K562 (cell line): ENCODE results near the gene SIX6. TPM values are rescaled to one million over a fixed set of nuclear protein-coding genes. Genes with fewer than 3 reads are reported as not detected.

Experiments used
- ATAC-seq: fragments of 200-7000 bp; cut with Tn5 transposase; 3 replicates; pipeline ENCODE4 v1.9.1; 2020; ENCODE audit warnings: moderate library complexity
- BruUV-seq: library from RNA; stranded (reverse); fragments of 400-500 nt; replicated peaks from 2 replicates; lab custom pipeline; 2021; lab: Mats Ljungman, UMichigan
- CTCF ChIA-PET: fragments of 300-600 bp; formaldehyde crosslinking; extraction: SDS; loops from one replicate; lab custom pipeline; 2021; ENCODE audit warnings: low intra/inter-chr PET ratio; lab: Yijun Ruan, JAX
- POLR2A ChIA-PET: fragments of 300-600, 350-650 bp; sonication (Branson Sonifier 250); formaldehyde crosslinking; extraction: SDS; loops from one replicate; lab custom pipeline; 2021; ENCODE audit warnings: antibody characterized with exemption, inconsistent platforms; lab: Yijun Ruan, JAX
- DNase-seq, 4 experiments: peaks; one replicate each; pipeline versions ENCODE4 v3.0.0 to v3.0.0-alpha.2; 2011 to 2018; ENCODE audit warnings: low spot score in 3 of 4, mixed read lengths in 3 of 4; ENCODE audit errors: extremely low read depth in 1 of 4
- FAIRE-seq: peaks from 2 replicates; lab custom pipeline; 2011; peaks lifted over from hg19 to GRCh38; lab: Jason Lieb, UNC
- H2AFZ ChIP-seq: 2 replicates; pipeline ENCODE4 v1.6.0; 2011; ENCODE audit warnings: low read depth, low read length, control low read depth, inconsistent platforms
- H3K27ac ChIP-seq: fragments of 200-600 bp; 3 replicates; pipeline ENCODE4 v1.8.0; 2011; ENCODE audit warnings: low read depth, mild to moderate bottlenecking, control low read depth, inconsistent platforms, low read length, moderate library complexity, mixed read lengths; ENCODE audit errors: extremely low read depth
- H3K27me3 ChIP-seq, 2 experiments: fragments of 300-600 bp in 1 of 2; 2 replicates in 1 of 2; 3 replicates in 1 of 2; pipeline versions ENCODE4 v1.6.0 to v1.8.0; 2011; ENCODE audit warnings: inconsistent platforms in 2 of 2, low read length in 2 of 2, mild to moderate bottlenecking in 1 of 2, mixed read lengths in 1 of 2, moderate library complexity in 1 of 2; ENCODE audit not compliant: control insufficient read depth in 2 of 2, insufficient read depth in 2 of 2
- H3K36me3 ChIP-seq: fragments of 300-600 bp; 3 replicates; pipeline ENCODE4 v1.8.0; 2011; ENCODE audit warnings: mild to moderate bottlenecking, low read length, inconsistent platforms; ENCODE audit not compliant: control insufficient read depth, insufficient read depth
- H3K4me1 ChIP-seq, 2 experiments: fragments of 200-600 bp in 1 of 2; replicated peaks in 1 of 2; 2 replicates in 1 of 2; 3 replicates in 1 of 2; pipeline versions ENCODE4 v1.5.1 to v1.8.0; 2011; ENCODE audit warnings: inconsistent platforms in 2 of 2, low read length in 2 of 2, mild to moderate bottlenecking in 1 of 2, mixed read lengths in 1 of 2, moderate library complexity in 1 of 2; ENCODE audit not compliant: control insufficient read depth in 2 of 2, insufficient read depth in 2 of 2
- H3K4me2 ChIP-seq: 2 replicates; pipeline ENCODE4 v1.6.1; 2011; ENCODE audit warnings: low read length, control low read depth, inconsistent platforms, mixed read lengths; ENCODE audit not compliant: insufficient read depth
- H3K4me3 ChIP-seq: fragments of 200-600 bp; sonication (generic), shearing (Covaris generic); 2 replicates; pipeline ENCODE4 v1.5.1; 2016; ENCODE audit warnings: control low read depth, inconsistent platforms
- H3K79me2 ChIP-seq: fragments of 200-600 bp; 3 replicates; pipeline ENCODE4 v1.8.0; 2011; ENCODE audit warnings: low read length, inconsistent platforms; ENCODE audit not compliant: control insufficient read depth, insufficient read depth
- H3K9ac ChIP-seq, 2 experiments: 2 replicates each; pipeline versions ENCODE4 v1.6.0 to v1.6.1; 2011; ENCODE audit warnings: low read depth in 2 of 2, low read length in 2 of 2, control low read depth in 1 of 2, inconsistent platforms in 1 of 2, mild to moderate bottlenecking in 1 of 2, mixed read lengths in 1 of 2; ENCODE audit not compliant: insufficient read depth in 1 of 2
- H3K9me1 ChIP-seq: one replicate; pipeline ENCODE4 v1.6.0; 2011; ENCODE audit warnings: inconsistent platforms, mild to moderate bottlenecking, low read length, moderate library complexity; ENCODE audit not compliant: control insufficient read depth, insufficient read depth
- H3K9me3 ChIP-seq: replicated peaks from 2 replicates; pipeline ENCODE4 v1.5.1; 2011; ENCODE audit warnings: low read depth, low read length, inconsistent platforms; ENCODE audit not compliant: control insufficient read depth, insufficient read depth
- H4K20me1 ChIP-seq: replicated peaks from 2 replicates; pipeline ENCODE4 v1.6.1; 2011; ENCODE audit warnings: low read length, inconsistent platforms, mixed read lengths; ENCODE audit not compliant: control insufficient read depth, insufficient read depth
- CCAR2 ChIP-seq: fragments of 200-400 bp; formaldehyde crosslinking; IDR thresholded peaks from 2 replicates; pipeline ENCODE4 v1.6.1; 2017; ENCODE audit warnings: mild to moderate bottlenecking, low read depth, low read length
- CSDE1 ChIP-seq, 2 experiments: fragments of 450-650 bp; IDR thresholded peaks; 2 replicates each; pipeline ENCODE4 v1.6.1; 2016; ENCODE audit warnings: mild to moderate bottlenecking in 1 of 2
- HNRNPH1 ChIP-seq: fragments of 200-400 bp; formaldehyde crosslinking; optimal IDR thresholded peaks from 2 replicates; pipeline ENCODE3; 2017; ENCODE audit warnings: low read depth, mild to moderate bottlenecking, low read length, moderate library complexity
- MAFK ChIP-seq: IDR thresholded peaks from 2 replicates; pipeline ENCODE4 v1.6.1; 2011; ENCODE audit warnings: low read length, improper control_type of control experiment
- PYGO2 ChIP-seq: fragments of 450-650 bp; IDR thresholded peaks from 2 replicates; pipeline ENCODE4 v1.6.1; 2016; ENCODE audit warnings: mild to moderate bottlenecking, missing genetic modification characterization, moderate library complexity, missing compliant biosample characterization
- SIN3A ChIP-seq, 2 experiments: fragments of 150-350 bp in 1 of 2; IDR thresholded peaks; 2 replicates each; pipeline ENCODE4 v1.6.1; 2011 to 2016; ENCODE audit warnings: borderline replicate concordance in 2 of 2, low read depth in 2 of 2, low read length in 2 of 2, mild to moderate bottlenecking in 2 of 2, moderate library complexity in 2 of 2; ENCODE audit not compliant: control insufficient read depth in 1 of 2
- SMARCC2 ChIP-seq: fragments of 450-650 bp; IDR thresholded peaks from 2 replicates; pipeline ENCODE4 v1.6.1; 2017; ENCODE audit warnings: antibody characterized with exemption, moderate library complexity, mild to moderate bottlenecking, low read depth
- SUPT5H ChIP-seq: fragments of 450-650 bp; IDR thresholded peaks from 2 replicates; pipeline ENCODE4 v1.6.1; 2016
- TAF1 ChIP-seq: IDR thresholded peaks from 2 replicates; pipeline ENCODE4 v1.6.1; 2011; ENCODE audit warnings: mild to moderate bottlenecking, low read length, moderate library complexity; ENCODE audit not compliant: insufficient read depth, control insufficient read depth, severe bottlenecking; ENCODE audit errors: extremely low read depth
- ZNF212 ChIP-seq: fragments of 450-650 bp; formaldehyde crosslinking; IDR thresholded peaks from 2 replicates; pipeline ENCODE4 v1.4.0; 2020; ENCODE audit warnings: mild to moderate bottlenecking
- ZNF79 ChIP-seq: fragments of 250-450 bp; sonication (Bioruptor Pico); IDR thresholded peaks from 2 replicates; pipeline ENCODE4 v1.4.0; 2020; ENCODE audit warnings: low read depth, mild to moderate bottlenecking, moderate library complexity
- in situ Hi-C: fragments of 300-500 bp; cut with MboI; formaldehyde crosslinking; loops from 4 replicates; pipeline ENCODE4 v1.15.0; 2018; ENCODE audit warnings: inconsistent platforms, mixed read lengths
- intact Hi-C: fragments of 100-400 bp; cut with micrococcal nuclease; formaldehyde crosslinking; loops from 2 replicates; pipeline ENCODE4 v1.14.2; 2022
- polyA plus RNA-seq, 8 experiments: library from polyadenylated mRNA; depleted of rRNA in 4 of 8; stranded (reverse) in 5 of 8; unstranded in 3 of 8; fragments of >200 nt; fragmentation: Nextera tagmentation in 2 of 8; fragmentation: Illumina TruSeq in 1 of 8; extraction: Ambion mirVana in 2 of 8; extraction: Trizol in 1 of 8; gene quantifications; 2 replicates each; pipeline versions ENCODE4 v1.2.1 to v1.2.3, GENCODE V29; 2011 to 2014; ENCODE audit warnings: inconsistent platforms in 1 of 8, missing spikeins in 1 of 8
- total RNA-seq, 7 experiments: library from RNA; depleted of rRNA in 6 of 7; stranded (reverse); fragments of >200 nt in 6 of 7; fragmentation: Illumina TruSeq in 2 of 7; extraction: Trizol in 2 of 7; gene quantifications; 2 replicates each; pipeline versions ENCODE4 v1.2.1 to v1.2.3, GENCODE V29; 2011 to 2021; ENCODE audit warnings: low replicate concordance in 1 of 7
- TF ChIP-seq, protein P1 (sequence below): fragments of 450-650 bp; IDR thresholded peaks from 2 replicates; pipeline ENCODE4 v1.6.1; 2016; ENCODE audit warnings: borderline replicate concordance
- TF ChIP-seq, protein P2 (sequence below), 2 experiments: fragments of 250-450 bp in 1 of 2; fragments of 450-650 bp in 1 of 2; sonication (Bioruptor Pico) in 1 of 2; IDR thresholded peaks; 2 replicates each; pipeline versions ENCODE4 v1.6.1 to v1.8.0; 2016 to 2021; ENCODE audit warnings: mild to moderate bottlenecking in 2 of 2, moderate library complexity in 2 of 2, missing compliant biosample characterization in 1 of 2, missing genetic modification characterization in 1 of 2
- TF ChIP-seq, protein P3 (sequence below): fragments of 150-350 bp; conservative IDR thresholded peaks from 2 replicates; pipeline ENCODE4 v1.6.1; 2014; ENCODE audit warnings: low read length

SIX6 gene
- total and polyA plus RNA-seq, 9 of the 15 experiments (the other 6 are each of a cell fraction or from before 2014, with no cell fraction given) = not detected

DNA sequence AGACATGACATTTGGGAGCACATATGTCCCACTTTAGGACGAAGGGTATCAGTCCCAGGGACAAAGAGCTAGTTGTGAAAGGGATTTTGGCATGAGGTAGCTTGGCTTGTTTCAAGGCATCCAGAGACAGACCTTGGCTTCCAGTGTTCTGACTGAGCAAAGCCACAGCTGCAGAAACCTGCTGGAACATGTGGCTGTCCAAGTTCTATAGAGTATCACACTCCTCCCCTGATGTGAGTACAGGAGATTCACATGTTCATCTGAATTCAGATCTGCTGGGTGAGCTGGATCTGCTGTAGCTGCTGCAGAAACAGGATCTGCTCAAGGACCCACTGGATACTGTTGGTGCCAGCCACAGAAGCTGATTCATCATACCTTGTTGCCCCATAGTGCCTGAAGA, 13.0 kb upstream of the SIX6 start (continued):
- TF ChIP-seq, protein P1, sequence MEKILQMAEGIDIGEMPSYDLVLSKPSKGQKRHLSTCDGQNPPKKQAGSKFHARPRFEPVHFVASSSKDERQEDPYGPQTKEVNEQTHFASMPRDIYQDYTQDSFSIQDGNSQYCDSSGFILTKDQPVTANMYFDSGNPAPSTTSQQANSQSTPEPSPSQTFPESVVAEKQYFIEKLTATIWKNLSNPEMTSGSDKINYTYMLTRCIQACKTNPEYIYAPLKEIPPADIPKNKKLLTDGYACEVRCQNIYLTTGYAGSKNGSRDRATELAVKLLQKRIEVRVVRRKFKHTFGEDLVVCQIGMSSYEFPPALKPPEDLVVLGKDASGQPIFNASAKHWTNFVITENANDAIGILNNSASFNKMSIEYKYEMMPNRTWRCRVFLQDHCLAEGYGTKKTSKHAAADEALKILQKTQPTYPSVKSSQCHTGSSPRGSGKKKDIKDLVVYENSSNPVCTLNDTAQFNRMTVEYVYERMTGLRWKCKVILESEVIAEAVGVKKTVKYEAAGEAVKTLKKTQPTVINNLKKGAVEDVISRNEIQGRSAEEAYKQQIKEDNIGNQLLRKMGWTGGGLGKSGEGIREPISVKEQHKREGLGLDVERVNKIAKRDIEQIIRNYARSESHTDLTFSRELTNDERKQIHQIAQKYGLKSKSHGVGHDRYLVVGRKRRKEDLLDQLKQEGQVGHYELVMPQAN = no peak

DNA sequence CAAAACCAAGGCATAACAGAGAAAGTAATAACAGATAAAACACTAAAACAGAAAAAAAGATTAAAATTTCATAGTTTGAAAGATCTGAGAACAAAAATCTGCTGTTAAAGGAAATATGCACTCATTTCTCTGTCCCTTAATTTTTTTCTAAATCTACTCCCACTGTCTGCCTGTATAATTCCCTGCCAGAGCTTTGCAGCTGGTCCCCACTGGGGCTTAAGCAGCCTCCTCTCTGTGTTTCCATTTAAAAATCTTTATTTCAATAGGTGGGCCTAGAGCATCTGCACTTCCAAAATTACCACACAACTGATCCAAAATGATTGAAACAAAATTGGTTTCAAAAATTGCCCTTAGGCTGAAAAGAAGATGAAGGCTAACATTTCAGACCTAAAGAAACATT, 6.4 kb upstream of the SIX6 start:
- ATAC-seq = no peak
- H3K79me2 ChIP-seq = no peaks in the 10 kb centered on the region
- peaks cover 10 to 17% of the 10 kb centered on the region in 2 experiments; a peak in 4 of 5 replicates for H3K27me3 ChIP-seq
- no peak overlapping the region for H3K27ac ChIP-seq
- no peak overlapping the region for H3K9ac ChIP-seq
- peaks cover 0 to 5% of the 10 kb centered on the region in 2 experiments; a peak in 1 of 5 replicates for H3K4me1 ChIP-seq
- H3K4me3 ChIP-seq = no peak overlapping the region
- POLR2A ChIA-PET = no interaction called here
- no peak for FAIRE-seq
- no peaks in the 10 kb centered on the region for H3K36me3 ChIP-seq
- no peak for DNase-seq
- no peaks in the 10 kb centered on the region for H4K20me1 ChIP-seq
- TF ChIP-seq TAF1 = no peak
- TF ChIP-seq SMARCC2 = no peak
- no peak for TF ChIP-seq MAFK
- TF ChIP-seq SUPT5H = no peak
- TF ChIP-seq ZNF212 (CRISPR knock-in tag) = no peak
- TF ChIP-seq ZNF79 (CRISPR knock-in tag) = no peak
- TF ChIP-seq, protein P2, sequence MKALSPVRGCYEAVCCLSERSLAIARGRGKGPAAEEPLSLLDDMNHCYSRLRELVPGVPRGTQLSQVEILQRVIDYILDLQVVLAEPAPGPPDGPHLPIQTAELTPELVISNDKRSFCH (CRISPR knock-in tag; IDR thresholded peaks at IDR 0.05) = no peak
- TF ChIP-seq, protein P2 (tag; IDR thresholded peaks at IDR 0.05) = no peak
- TF ChIP-seq, protein P3, sequence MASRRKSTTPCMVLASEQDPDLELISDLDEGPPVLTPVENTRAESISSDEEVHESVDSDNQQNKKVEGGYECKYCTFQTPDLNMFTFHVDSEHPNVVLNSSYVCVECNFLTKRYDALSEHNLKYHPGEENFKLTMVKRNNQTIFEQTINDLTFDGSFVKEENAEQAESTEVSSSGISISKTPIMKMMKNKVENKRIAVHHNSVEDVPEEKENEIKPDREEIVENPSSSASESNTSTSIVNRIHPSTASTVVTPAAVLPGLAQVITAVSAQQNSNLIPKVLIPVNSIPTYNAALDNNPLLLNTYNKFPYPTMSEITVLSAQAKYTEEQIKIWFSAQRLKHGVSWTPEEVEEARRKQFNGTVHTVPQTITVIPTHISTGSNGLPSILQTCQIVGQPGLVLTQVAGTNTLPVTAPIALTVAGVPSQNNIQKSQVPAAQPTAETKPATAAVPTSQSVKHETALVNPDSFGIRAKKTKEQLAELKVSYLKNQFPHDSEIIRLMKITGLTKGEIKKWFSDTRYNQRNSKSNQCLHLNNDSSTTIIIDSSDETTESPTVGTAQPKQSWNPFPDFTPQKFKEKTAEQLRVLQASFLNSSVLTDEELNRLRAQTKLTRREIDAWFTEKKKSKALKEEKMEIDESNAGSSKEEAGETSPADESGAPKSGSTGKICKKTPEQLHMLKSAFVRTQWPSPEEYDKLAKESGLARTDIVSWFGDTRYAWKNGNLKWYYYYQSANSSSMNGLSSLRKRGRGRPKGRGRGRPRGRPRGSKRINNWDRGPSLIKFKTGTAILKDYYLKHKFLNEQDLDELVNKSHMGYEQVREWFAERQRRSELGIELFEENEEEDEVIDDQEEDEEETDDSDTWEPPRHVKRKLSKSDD = no peak
- no peak for TF ChIP-seq CSDE1 (IDR thresholded peaks at IDR 0.05)
- no peak for TF ChIP-seq HNRNPH1
- TF ChIP-seq CCAR2 = no peak
- no peak for TF ChIP-seq SIN3A (IDR thresholded peaks at IDR 0.05; ENCODE audit: borderline replicate concordance in 2 of 2, control insufficient read depth in 1 of 2, low read depth in 2 of 2, low read length in 2 of 2)
- TF ChIP-seq PYGO2 = no peak
- CTCF ChIA-PET = no interaction called here
- intact Hi-C loops (no loop called here), in situ Hi-C loops (no loop called here)
- H2AFZ ChIP-seq = no peak overlapping the region
- no peaks in the 10 kb centered on the region for H3K9me3 ChIP-seq
- no peaks in the 10 kb centered on the region for H3K9me1 ChIP-seq
- no peak overlapping the region for H3K4me2 ChIP-seq
- no TSS peak for BruUV-seq
